Heart left ventricle (tissue), 16 donors: ENCODE measurements around the gene SEC24B. TPM values are rescaled to one million over a fixed set of nuclear protein-coding genes. Genes with fewer than 3 reads are reported as not detected.

Source experiments
- ATAC-seq, 4 donors: fragments of 200-7000 bp; cut with Tn5 transposase; one replicate each; pipeline ENCODE4 v1.9.1; 2020 to 2022; ENCODE audit warnings: moderate library complexity in 4 of 4, mild to moderate bottlenecking in 3 of 4, moderate number of reproducible peaks in 1 of 4
- DNase-seq, 5 donors: peaks; one replicate each; pipeline ENCODE4 v3.0.0-alpha.2; 2020
- H3K27ac ChIP-seq, 12 donors: fragments of 200-600 bp; sonication (generic) in 4 of 12; one replicate each; pipeline versions ENCODE4 v1.5.0 to v1.8.0; 2016 to 2022; ENCODE audit warnings: mild to moderate bottlenecking in 2 of 12
- H3K27me3 ChIP-seq, 9 donors: fragments of 200-600 bp; sonication (generic) in 2 of 9; one replicate each; pipeline versions ENCODE4 v1.5.1 to v1.8.0; 2016 to 2022; ENCODE audit warnings: mild to moderate bottlenecking in 3 of 9
- H3K36me3 ChIP-seq, 9 donors: fragments of 200-600 bp; sonication (generic) in 2 of 9; one replicate each; pipeline versions ENCODE4 v1.5.0 to v1.8.0; 2018 to 2022; ENCODE audit warnings: mild to moderate bottlenecking in 2 of 9
- H3K4me1 ChIP-seq, 12 donors: fragments of 200-600 bp; sonication (generic) in 4 of 12; one replicate each; pipeline versions ENCODE4 v1.5.0 to v1.8.0; 2016 to 2022; ENCODE audit warnings: mild to moderate bottlenecking in 3 of 12
- H3K4me3 ChIP-seq, 12 donors: fragments of 200-600 bp; sonication (generic) in 4 of 12; one replicate each; pipeline versions ENCODE4 v1.5.0 to v1.8.0; 2017 to 2022; ENCODE audit warnings: mild to moderate bottlenecking in 9 of 12, moderate library complexity in 4 of 12
- H3K9me3 ChIP-seq, 12 donors: fragments of 200-600 bp; sonication (generic) in 4 of 12; one replicate each; pipeline versions ENCODE4 v1.5.0 to v1.8.0; 2016 to 2022; ENCODE audit warnings: mild to moderate bottlenecking in 1 of 12
- POLR2A ChIP-seq, 2 donors: fragments of 450-650 bp; IDR thresholded peaks; one replicate each; pipeline ENCODE4 v1.6.1; 2017; ENCODE audit warnings: antibody characterized with exemption in 2 of 2, mild to moderate bottlenecking in 2 of 2, moderate library complexity in 2 of 2
- WGBS, 4 donors: extraction: QIAGEN DNeasy Blood & Tissue Kit in 2 of 4; methylation state at CpG; one replicate each; pipeline versions ENCODE4 v1.1.5 to v1.1.7; 2013 to 2018; 5-methylcytosine and 5-hydroxymethylcytosine counted together
- intact Hi-C, 10 donors: fragments of 100-400 bp; cut with DNase I; formaldehyde crosslinking; loops; one replicate each; pipeline versions ENCODE4 v1.11.1 to v1.14.2; 2022
- microRNA counts, 2 donors: library from miRNA; unstranded; fragments of <30 nt; microRNA quantifications; one replicate each; lab custom pipeline; 2016
- microRNA-seq, 4 donors: library from miRNA; unstranded; fragments of <30 nt; microRNA quantifications; one replicate each; pipeline versions ENCODE4 to v1.2.0, GENCODE V29; 2017 to 2020
- polyA plus RNA-seq, 2 donors: library from polyadenylated mRNA; stranded (reverse); fragments of 200-250 nt; gene quantifications; one replicate each; pipeline ENCODE4 v1.2.3, GENCODE V29; 2013
- total RNA-seq, 9 donors: library from RNA; depleted of rRNA in 2 of 9; stranded (reverse); fragments of >200 nt in 2 of 9; fragmentation: NEBNext Ultra II Directional in 3 of 9; extraction: Animal tissue kit (Norgen Biotek cat#: 25700) in 3 of 9; gene quantifications; one replicate each; pipeline versions ENCODE4 v1.1.0 to v1.2.4, GENCODE V29; 2016 to 2023
- TF ChIP-seq, protein P1 (sequence below), 12 donors: fragments of 200-600 bp; sonication (generic) in 4 of 12; IDR thresholded peaks; one replicate each; pipeline versions ENCODE4 v1.5.0 to v1.8.0; 2018 to 2022; ENCODE audit warnings: antibody characterized with exemption in 12 of 12, mild to moderate bottlenecking in 5 of 12
- donor health status: ischemic (EF 13 %, LVEDD 7.1; RV severe dilation, severe dysfunction).
- donor health status: healthy with polysubstance abuse.
- donor health status: DM: no; HTN: yes; CAD: no.
- donor health status: DM: no; HTN: no; CAD: no.
- donor health status: ischemic (EF 25% LVEDD 6.9; RV normal size, moderate dysfunction).
- donor health status: ischemic (EF 25% LVEDD 5.7; RV mildly dilated, moderate dysfunction).
- donor health status: healthy.
- donor health status: DM: yes; HTN: yes; CAD: no.
- donor health status: ischemic (EF 35%, LVEDD 5.7; RV mildly dilated, moderate dysfunction).
- donor health status: nonischemic (EF 11% LVEDD 7.7; RV severe dilation, severe dysfunction).
- donor health status: DM: yes; HTN: yes; CAD: no.
- donor health status: PGD.
- donor health status: ischemic (EF 29% LVEDD 5.4; RV normal size, mild dysfunction).
- donor health status: nonischemic (EF 23%, LVEDD 6.1; RV moderate dilation, normal function).

SEC24B gene
- total and polyA plus RNA-seq, 11 donors: 5.8 to 34.8 (median 25.2) TPM

DNA sequence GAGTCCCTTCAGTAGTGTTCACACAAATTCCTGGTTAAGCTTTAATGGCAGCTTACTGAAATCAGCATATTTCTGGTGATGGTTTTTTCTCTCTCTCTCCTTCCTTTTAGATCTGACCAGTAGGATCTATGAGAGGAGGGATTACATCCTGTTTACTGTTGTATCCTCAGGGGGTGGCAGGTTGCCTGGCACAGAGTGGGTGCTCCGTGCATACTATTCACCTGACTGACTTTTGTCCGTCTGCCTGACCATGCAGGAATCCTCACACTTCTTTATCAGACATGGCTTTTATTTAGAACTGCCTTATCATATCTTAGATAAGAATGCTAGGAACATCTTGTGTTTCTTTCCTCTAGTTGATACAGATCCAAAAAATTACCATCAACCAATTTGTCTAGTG lies 156.0 kb downstream of the SEC24B start:
- no peak for DNase-seq
- Histone ChIP-seq H3K27ac (no peak overlapping the region), H3K9me3 (peaks cover 0 to 8% (median 0%) of the 10 kb centered on the region in 12 donors), H3K36me3 (no peaks in the 10 kb centered on the region), H3K4me1 (peaks cover 0 to 14% (median 4%) of the 10 kb centered on the region in 12 donors), H3K4me3 (no peak overlapping the region), H3K27me3 (no peaks in the 10 kb centered on the region)
- intact Hi-C loops: no loop called here
- no peak for TF ChIP-seq POLR2A (IDR thresholded peaks at IDR 0.05)
- TF ChIP-seq, protein P1, sequence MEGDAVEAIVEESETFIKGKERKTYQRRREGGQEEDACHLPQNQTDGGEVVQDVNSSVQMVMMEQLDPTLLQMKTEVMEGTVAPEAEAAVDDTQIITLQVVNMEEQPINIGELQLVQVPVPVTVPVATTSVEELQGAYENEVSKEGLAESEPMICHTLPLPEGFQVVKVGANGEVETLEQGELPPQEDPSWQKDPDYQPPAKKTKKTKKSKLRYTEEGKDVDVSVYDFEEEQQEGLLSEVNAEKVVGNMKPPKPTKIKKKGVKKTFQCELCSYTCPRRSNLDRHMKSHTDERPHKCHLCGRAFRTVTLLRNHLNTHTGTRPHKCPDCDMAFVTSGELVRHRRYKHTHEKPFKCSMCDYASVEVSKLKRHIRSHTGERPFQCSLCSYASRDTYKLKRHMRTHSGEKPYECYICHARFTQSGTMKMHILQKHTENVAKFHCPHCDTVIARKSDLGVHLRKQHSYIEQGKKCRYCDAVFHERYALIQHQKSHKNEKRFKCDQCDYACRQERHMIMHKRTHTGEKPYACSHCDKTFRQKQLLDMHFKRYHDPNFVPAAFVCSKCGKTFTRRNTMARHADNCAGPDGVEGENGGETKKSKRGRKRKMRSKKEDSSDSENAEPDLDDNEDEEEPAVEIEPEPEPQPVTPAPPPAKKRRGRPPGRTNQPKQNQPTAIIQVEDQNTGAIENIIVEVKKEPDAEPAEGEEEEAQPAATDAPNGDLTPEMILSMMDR (IDR thresholded peaks at IDR 0.05): no peak
- 33 to 58% (median 48%) methylated on average over 2 of the region's 2 CpGs for WGBS, 4 donors
- ATAC-seq: no peak

MicroRNAs within 50 kb of the gene (microRNA counts, 767-probe panel; counts per million panel counts)
- microRNA hsa-miR-576-3p (lab: Ali Mortazavi, UCI) (1,799 to 2,049 counts per million in 2 donors), microRNA hsa-miR-576-5p (lab: Ali Mortazavi, UCI) (1,693 to 1,843 counts per million in 2 donors)

Small RNA genes within 50 kb of the gene (microRNA-seq; reads per million reads assigned to microRNA genes)
- gene MIR576: 3.1 to 11.2 (median 6.4) reads per million in 4 donors

Other genes with a start within 250 kb of the SEC24B start
- gene COL25A1, start 131.2 kb upstream of the SEC24B start, total RNA-seq: 1 to 10 TPM in 1 of 9 donors, under 1 TPM in 8; 0.21 to 1.8 (median 0.50) TPM
- gene COL25A1, start 131.2 kb upstream of the SEC24B start, polyA plus RNA-seq: under 1 TPM; 0.19 to 0.21 TPM
- 10 to 100 TPM in 1 of 9 donors, 1 to 10 TPM in 8; 2.6 to 15.1 (median 4.7) TPM for gene MCUB, start 126.4 kb downstream of the SEC24B start, total RNA-seq
- 1 to 10 TPM; 1.6 to 4.3 TPM for gene MCUB, start 126.4 kb downstream of the SEC24B start, polyA plus RNA-seq